HG02852 (cell line): ENCODE measurements around the gene LCA5L.

Experiments
- ATAC-seq: cut with Tn5 transposase; IDR thresholded peaks from one replicate; pipeline ENCODE4 v1.9.1; 2021; ENCODE audit warnings: mild to moderate bottlenecking, moderate library complexity; ENCODE audit not compliant: unreplicated experiment

The LCA5L gene

DNA sequence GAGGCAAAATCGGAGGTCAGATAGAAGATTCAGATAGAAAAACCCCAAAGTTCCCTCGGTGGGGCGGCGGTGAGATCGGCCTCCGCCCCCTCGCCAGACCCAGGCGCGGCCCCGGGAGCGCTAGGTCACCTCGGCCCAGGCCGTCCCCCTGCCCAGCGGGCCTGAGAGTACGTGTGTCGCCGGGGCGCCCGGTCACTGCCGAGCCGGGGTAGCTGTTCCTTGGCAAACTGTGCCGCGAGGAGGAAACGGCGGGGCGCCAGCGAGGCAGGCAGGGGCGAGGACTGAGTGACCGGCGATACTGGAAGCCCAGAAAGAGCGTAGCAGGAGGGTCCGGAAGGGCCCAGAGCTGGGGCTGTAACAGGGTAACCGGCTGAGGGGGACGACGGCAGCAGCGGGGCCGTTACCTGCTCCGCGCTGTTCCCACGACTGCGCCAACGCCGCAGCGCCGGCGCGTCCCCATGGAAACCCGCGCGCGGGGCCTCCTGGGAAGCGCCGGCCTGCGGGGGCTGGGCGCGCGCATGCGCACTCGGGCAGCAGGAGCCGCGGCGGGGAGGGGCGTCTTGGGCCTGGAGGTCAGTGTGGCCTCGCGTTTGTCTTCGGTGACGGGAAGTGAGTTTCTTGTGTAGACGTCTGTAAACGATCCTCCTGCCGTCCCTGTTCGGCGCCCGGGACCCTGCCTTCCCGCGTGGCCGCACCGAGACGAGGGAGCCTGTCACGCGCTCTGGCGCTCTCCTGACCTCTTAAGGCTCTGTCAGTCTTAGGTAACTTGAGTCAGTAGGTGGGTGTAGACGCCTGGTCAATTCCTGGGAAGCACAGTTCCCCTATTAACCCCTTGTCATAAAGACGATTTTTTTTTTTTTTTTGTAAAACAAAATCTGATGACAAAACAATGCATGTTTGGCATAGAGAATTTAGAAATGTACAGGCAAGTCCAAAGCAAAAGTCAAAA, at the start of gene LCA5L:
LCA5L (minus strand) TSS at position 458 of the 949 bp plus-strand sequence. CDS start 17,285 bp downstream, outside the sequence.
- peak; percentile 86 for ATAC-seq

DNA sequence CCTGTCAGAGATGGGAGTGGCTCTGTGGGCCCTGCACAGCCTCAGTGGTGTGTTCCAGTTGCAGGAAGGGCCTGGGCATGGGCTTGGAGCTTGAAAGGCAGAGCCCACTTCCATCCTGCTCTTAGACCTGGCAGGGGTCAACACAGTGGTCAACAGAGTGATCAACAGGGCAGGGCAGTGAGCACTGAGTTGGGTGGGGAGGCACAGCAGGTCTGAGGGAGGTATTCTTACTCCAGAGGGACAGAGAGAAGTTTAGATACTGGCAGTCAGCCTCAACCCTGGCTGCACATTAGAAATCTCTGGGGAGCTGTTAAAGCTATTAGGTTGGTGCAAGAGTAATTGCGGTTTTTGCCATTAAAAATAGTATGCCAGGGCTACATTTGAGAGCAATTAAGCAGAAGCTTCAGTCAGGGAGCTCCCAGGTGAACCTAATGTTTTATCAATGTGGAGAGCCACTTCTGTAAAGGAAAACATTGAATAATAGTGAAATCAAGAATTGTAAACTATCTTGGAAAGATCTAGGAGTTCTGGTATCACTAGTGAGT, 43.9 kb upstream of the LCA5L start:
- no peak for ATAC-seq

DNA sequence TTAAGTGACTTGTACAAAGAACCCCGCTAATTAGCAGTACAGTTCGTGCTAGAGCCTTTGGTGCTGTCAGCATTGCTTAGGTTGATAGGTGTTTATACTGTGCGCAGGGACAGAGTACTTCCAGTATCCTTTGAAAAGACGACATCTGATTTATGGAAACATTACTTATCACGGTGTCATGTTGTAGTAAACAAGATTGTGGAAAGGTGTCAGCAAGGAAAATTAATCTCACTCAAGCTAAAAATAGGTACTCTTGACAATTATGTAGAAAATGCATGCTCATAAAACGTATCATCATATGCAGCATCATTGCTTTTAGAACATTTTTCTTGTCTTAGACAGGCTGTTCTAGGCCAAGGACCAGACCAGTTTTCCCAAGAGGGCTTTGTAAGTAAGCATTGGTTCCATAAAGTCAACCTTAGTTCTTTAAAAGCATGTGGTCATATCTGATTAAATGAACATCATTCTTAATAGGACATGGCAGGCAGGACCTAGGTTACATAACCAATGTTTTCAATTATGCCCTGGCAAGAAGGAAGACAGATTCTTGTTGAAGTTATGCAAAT, 39.2 kb upstream of the LCA5L start:
- ATAC-seq = no peak

- no peak for ATAC-seq
These were observed 38.3 kb upstream of the LCA5L start for GRCh38 chr21:39483917-39484316.

DNA sequence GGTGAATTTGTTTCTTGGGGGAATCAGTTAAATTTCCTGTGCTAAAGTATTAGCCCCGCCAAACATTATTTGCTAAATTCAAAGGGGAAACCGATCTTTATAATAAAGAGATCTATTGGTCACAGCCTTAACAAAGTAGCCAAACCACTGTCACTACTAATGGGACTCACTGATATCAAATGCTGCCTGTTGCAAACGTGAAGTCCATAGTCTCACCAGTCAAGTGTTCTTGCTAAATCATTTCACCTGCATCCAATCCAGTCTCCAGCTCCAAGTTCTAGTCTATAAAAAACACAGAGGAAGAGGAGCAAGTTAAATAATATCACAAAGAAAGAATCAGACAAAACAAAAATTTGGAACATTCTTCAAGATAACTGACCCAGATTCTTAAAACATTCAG, 36.3 kb upstream of the LCA5L start:
- ATAC-seq = no peak

- ATAC-seq = no peak
These were observed 34.7 kb upstream of the LCA5L start for GRCh38 chr21:39480271-39480670.

- ATAC-seq = no peak
These were observed 34.2 kb upstream of the LCA5L start for GRCh38 chr21:39479814-39480182.

GRCh38 chr21:39479164-39479813, 33.7 kb upstream of the LCA5L start:
- ATAC-seq = no peak

GRCh38 chr21:39474611-39475010, 29.0 kb upstream of the LCA5L start:
- no peak for ATAC-seq

DNA sequence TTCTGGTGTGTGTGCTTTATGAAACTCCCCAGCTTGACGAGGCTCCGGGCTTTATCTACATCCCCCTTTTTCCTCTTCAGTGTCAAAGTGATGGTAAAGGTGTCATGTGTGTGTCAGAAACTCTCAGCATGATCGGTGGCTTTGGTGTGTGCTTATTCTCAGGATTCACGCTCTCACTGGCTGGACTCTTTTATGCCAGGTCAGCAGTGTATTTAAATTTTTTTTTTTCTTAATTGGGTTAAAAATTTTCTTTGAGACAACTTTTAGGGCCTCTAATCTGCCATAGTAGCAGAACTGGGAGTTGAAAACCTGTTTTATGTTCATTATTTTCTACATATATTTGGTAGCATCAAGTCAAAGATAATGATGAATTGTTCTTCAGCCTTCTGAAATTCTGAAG, 27.2 kb upstream of the LCA5L start:
- no peak for ATAC-seq

GRCh38 chr21:39471598-39471997, 26.0 kb upstream of the LCA5L start:
- no peak for ATAC-seq

- no peak for ATAC-seq
These were observed 23.0 kb upstream of the LCA5L start for GRCh38 chr21:39468559-39468958.

GRCh38 chr21:39467746-39468145, 22.2 kb upstream of the LCA5L start:
- ATAC-seq = no peak

GRCh38 chr21:39466584-39466983, 21.0 kb upstream of the LCA5L start:
- ATAC-seq = no peak

- no peak for ATAC-seq
These were observed 17.7 kb upstream of the LCA5L start for GRCh38 chr21:39463308-39463707.

- peak; percentile 57 for ATAC-seq
These were observed 15.8 kb upstream of the LCA5L start for GRCh38 chr21:39461419-39461818.

- ATAC-seq = no peak
These were observed 11.1 kb upstream of the LCA5L start for GRCh38 chr21:39456665-39457064.

- ATAC-seq = no peak
These were observed 9.5 kb upstream of the LCA5L start for GRCh38 chr21:39454949-39455668.

DNA sequence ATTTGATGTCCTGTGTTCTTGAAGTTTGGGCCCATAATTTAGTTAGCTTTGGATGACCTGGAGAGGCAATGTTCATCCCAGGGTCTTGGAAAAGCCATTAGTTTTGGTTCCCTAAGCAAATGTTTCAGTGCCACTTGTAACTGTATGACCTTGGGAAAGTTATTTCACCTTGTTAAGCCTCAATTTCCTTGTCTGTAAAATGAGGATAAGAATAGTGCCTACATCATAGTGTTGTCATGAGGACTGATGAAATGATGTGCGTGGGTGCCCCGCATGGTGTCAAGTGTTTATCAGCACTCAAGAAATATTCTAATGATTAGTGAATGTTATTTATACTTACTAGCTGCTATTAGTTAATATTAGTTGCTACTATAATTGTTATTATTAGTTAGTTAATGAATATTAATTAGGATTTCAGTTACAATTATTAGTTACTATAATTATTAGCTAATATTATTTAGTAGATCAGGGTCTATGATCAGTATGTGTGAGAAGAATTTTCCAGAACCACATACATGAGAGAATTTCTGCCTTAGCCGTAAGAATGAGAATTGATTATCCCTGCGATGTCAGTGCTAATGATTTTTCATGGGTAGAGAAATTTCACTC, 8.1 kb upstream of the LCA5L start:
- ATAC-seq = no peak

DNA sequence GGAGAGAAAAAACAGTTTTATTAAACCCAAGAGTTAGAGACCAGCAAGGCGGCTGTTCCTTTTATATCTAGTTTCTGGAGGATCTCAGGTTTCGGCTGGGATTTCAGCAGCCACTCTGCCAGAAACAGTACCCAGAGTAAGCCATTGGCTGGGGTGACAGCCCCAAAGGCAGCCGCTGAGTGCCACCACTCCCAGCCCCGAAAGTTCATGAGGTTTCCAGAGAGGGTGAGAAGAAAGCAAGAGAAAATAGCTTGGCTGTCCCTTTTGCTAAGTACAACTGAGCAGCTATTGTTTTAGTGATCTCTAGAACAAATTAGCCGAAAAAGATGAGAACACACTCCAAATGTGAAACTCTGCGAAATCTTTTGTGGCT, 7.4 kb upstream of the LCA5L start:
- no peak for ATAC-seq
